GM12892 (cell line): ENCODE results near the gene GPR132.

Experiments
- POLR2A ChIP-seq: IDR thresholded peaks from 2 replicates; pipeline ENCODE4 v1.6.1; 2011; ENCODE audit warnings: low read depth, low read length, control low read depth
- POLR2AphosphoS5 ChIP-seq: IDR thresholded peaks from 2 replicates; pipeline ENCODE4 v1.6.1; 2011; ENCODE audit warnings: low read depth, low read length, control low read depth

- TF ChIP-seq POLR2AphosphoS5 (no peak), POLR2A (no peak)
These were observed 2.7 kb upstream of the GPR132 start for GRCh38 chr14:105067969-105068301.
